PFSK-1 (cell line): ENCODE measurements around the gene ACTMAP.

Experiments
- FOXP2 ChIP-seq: optimal IDR thresholded peaks from 2 replicates; pipeline ENCODE3; 2011; ENCODE audit warnings: borderline replicate concordance, control low read depth, inconsistent platforms; ENCODE audit not compliant: insufficient read depth; ENCODE audit errors: extremely low read length, extremely low read depth
- POLR2AphosphoS5 ChIP-seq: IDR thresholded peaks from 2 replicates; pipeline ENCODE4 v1.6.1; 2012; ENCODE audit warnings: low read depth, mild to moderate bottlenecking, control low read depth, low read length, moderate library complexity
- SIN3A ChIP-seq: IDR thresholded peaks from 2 replicates; pipeline ENCODE4 v1.6.1; 2012; ENCODE audit warnings: mild to moderate bottlenecking, low read length, moderate library complexity, borderline replicate concordance; ENCODE audit not compliant: insufficient read depth
- TAF1 ChIP-seq: IDR thresholded peaks from 2 replicates; pipeline ENCODE4 v1.6.1; 2012; ENCODE audit warnings: low read length, control low read depth, borderline replicate concordance; ENCODE audit not compliant: insufficient read depth
- TF ChIP-seq, protein P1 (sequence below), 2 experiments: IDR thresholded peaks; 2 replicates each; pipeline versions ENCODE4 v1.6.1 to v1.8.0; 2011 to 2012; ENCODE audit warnings: low read depth in 2 of 2, low read length in 2 of 2, control low read depth in 1 of 2, inconsistent platforms in 1 of 2, mild to moderate bottlenecking in 1 of 2, moderate library complexity in 1 of 2; ENCODE audit not compliant: insufficient read depth in 1 of 2

Gene ACTMAP

DNA sequence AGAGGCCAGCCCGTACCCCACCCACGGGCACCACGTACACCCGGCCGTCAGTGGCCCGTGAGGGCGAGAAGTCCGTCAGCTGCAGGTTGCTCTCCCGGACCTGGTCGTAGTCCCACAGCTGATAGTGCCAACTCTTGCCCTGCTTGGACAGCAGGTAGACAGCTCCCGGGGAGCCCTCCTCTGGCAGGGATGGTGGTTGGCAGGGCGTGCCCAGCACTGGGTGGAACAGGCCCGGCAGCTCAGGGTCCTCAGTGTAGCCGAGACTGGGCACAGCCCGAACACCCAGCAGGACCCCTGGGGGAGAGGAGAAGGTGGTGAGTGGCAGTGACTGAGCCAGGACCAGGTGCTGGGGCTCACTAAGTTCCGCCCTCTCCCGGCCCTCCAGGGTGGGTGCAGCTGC lies 7.8 kb downstream of the ACTMAP start:
- no peak for TF ChIP-seq TAF1
- no peak for TF ChIP-seq FOXP2
- no peak for TF ChIP-seq POLR2AphosphoS5
- TF ChIP-seq, protein P1, sequence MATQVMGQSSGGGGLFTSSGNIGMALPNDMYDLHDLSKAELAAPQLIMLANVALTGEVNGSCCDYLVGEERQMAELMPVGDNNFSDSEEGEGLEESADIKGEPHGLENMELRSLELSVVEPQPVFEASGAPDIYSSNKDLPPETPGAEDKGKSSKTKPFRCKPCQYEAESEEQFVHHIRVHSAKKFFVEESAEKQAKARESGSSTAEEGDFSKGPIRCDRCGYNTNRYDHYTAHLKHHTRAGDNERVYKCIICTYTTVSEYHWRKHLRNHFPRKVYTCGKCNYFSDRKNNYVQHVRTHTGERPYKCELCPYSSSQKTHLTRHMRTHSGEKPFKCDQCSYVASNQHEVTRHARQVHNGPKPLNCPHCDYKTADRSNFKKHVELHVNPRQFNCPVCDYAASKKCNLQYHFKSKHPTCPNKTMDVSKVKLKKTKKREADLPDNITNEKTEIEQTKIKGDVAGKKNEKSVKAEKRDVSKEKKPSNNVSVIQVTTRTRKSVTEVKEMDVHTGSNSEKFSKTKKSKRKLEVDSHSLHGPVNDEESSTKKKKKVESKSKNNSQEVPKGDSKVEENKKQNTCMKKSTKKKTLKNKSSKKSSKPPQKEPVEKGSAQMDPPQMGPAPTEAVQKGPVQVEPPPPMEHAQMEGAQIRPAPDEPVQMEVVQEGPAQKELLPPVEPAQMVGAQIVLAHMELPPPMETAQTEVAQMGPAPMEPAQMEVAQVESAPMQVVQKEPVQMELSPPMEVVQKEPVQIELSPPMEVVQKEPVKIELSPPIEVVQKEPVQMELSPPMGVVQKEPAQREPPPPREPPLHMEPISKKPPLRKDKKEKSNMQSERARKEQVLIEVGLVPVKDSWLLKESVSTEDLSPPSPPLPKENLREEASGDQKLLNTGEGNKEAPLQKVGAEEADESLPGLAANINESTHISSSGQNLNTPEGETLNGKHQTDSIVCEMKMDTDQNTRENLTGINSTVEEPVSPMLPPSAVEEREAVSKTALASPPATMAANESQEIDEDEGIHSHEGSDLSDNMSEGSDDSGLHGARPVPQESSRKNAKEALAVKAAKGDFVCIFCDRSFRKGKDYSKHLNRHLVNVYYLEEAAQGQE (IDR thresholded peaks at IDR 0.05; ENCODE audit: insufficient read depth in 1 of 2, low read depth in 2 of 2, low read length in 2 of 2), result no peak
- no peak for TF ChIP-seq SIN3A

- TF ChIP-seq TAF1 (no peak), POLR2AphosphoS5 (no peak)
These were observed 8.5 kb downstream of the ACTMAP start for GRCh38 chr19:40741527-40742390.

DNA sequence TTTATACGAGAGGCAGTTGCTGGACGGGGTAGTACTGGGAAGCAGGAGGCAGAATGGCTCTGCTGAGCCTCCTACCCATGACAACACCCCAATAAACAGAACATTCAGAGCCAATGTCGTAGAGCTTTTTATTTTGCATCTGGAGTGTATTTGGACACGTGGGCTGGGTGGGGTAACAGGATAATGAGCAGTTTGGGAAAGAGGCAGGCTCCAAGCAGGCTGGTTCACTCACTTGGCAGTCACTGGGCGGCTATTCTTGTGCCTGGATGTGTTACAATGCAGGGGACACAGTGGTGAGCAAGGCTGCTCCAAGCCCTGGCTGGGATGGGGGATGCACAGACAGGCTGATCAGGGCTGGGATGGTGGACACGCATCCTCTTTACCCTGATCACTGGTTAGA lies 9.5 kb downstream of the ACTMAP start:
- TF ChIP-seq FOXP2, result no peak
- TF ChIP-seq POLR2AphosphoS5, result no peak
- TF ChIP-seq SIN3A, result no peak

DNA sequence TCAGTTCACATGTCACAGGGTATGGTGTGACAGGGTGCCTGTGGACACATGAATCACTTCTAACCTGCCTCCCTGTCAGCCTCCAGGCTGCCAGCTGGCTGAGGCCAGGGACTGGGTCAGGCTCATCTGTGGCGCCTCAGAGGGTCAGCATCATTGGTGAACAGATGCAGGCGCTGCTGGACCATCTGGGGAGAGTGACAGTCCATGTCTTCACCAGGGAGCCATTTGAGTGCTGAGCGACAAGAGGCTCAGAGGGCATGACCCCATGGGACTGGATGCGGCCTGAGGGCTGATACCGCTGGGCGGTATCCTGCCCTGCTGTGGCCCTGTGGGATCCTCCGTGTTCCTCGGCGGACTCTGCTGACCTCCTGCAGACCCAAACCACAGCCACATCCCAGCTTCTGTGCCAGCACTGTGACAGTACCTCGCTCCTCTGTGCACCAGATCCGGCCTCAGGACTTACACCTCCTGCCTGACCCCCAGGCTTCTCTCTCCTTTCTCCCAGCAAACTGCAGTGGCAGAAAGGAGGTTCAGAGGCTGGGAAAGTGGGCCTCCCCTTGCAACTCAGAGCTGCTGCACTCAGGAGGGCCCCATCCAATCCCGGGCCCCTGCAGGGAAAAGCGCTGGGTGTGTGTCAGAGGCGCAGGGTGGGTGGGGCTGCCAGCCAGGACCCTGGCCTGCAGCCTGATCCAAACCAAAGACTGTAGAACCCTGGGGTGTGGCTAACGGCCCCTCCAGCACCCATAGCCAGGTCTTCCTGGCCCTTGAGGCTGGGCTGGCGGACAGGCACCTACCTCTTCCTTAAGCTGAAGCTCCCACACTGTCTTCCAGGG lies 10.2 kb downstream of the ACTMAP start:
- TF ChIP-seq FOXP2, result no peak

DNA sequence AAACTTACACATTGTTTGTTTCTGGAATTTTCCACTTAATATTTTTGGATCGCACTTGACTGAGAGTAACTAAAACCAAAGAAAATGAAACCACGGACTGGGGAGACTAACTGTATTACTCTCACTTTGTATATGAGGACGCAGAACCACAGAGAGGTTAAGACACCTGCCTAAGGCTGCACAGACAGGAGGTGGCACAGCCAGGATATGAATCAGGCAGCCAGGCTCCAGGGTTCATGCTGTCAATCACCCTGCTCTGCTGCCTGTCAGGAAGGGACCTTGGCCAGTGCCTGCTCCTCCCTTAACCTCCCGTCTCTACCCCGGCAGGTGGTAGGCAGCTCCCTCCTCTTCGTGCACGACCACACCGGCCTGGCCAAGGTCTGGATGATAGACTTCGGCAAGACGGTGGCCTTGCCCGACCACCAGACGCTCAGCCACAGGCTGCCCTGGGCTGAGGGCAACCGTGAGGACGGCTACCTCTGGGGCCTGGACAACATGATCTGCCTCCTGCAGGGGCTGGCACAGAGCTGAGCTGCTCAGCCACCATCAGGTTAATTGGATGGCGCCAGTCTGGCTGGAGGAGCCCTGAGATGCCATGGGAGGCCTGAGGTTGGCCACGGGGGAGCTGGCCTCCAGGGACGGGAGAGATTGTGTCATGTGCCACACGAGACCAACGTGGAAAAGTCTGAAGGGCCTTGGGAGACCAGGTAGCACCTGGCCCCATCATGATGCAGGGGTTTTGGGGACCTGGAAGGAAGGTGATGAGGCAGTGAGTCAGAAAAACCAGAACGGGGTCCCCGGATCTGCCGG lies 11.0 kb downstream of the ACTMAP start:
- TF ChIP-seq TAF1 (no peak), POLR2AphosphoS5 (no peak), FOXP2 (no peak), SIN3A (no peak)
- TF ChIP-seq, protein P1 (IDR thresholded peaks at IDR 0.05; ENCODE audit: insufficient read depth in 1 of 2, low read depth in 2 of 2, low read length in 2 of 2), result no peak

DNA sequence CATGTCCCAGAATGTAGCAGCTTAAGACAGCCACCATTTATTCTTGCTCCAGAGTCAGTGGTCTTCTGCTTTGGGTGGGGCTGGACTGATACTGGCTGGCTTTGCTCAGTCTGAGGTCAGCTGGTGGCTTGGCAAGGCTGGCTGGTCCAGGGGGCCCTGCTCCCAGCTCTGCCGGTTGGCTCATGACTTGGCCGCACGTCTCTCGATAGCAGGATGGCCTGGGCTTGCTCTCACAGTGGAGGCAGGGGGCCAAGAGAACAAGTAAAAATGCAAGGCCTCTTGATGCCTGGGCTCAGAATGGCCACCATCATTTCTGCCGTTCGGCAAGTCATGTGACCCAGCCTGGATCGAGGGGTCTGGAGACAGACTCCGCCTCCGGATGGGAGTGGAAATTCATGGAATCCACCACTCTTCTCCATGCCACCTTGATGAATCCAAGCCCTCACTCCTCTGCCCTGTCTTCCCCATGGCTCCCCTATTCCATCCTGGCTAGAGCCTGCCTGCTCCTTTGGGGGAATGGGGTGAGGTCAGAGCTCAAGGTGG lies 13.1 kb downstream of the ACTMAP start:
- TF ChIP-seq TAF1 (no peak), SIN3A (no peak), FOXP2 (no peak), POLR2AphosphoS5 (no peak)
- TF ChIP-seq, protein P1 (IDR thresholded peaks at IDR 0.05; ENCODE audit: insufficient read depth in 1 of 2, low read depth in 2 of 2, low read length in 2 of 2), result no peak
